Measurements from ENCODE around the gene RPS18. TPM values are rescaled to one million over a fixed set of nuclear protein-coding genes. Genes with fewer than 3 reads are reported as not detected.
A peak's percentile ranks its signal among the peaks of the same experiment; 100 is the strongest.

The RPS18 gene
- total and polyA plus RNA-seq, 2 of the 13 experiments (the other 11 are each of a cell fraction or from before 2014, with no cell fraction given): 3,896 to 5,806 TPM

DNA sequence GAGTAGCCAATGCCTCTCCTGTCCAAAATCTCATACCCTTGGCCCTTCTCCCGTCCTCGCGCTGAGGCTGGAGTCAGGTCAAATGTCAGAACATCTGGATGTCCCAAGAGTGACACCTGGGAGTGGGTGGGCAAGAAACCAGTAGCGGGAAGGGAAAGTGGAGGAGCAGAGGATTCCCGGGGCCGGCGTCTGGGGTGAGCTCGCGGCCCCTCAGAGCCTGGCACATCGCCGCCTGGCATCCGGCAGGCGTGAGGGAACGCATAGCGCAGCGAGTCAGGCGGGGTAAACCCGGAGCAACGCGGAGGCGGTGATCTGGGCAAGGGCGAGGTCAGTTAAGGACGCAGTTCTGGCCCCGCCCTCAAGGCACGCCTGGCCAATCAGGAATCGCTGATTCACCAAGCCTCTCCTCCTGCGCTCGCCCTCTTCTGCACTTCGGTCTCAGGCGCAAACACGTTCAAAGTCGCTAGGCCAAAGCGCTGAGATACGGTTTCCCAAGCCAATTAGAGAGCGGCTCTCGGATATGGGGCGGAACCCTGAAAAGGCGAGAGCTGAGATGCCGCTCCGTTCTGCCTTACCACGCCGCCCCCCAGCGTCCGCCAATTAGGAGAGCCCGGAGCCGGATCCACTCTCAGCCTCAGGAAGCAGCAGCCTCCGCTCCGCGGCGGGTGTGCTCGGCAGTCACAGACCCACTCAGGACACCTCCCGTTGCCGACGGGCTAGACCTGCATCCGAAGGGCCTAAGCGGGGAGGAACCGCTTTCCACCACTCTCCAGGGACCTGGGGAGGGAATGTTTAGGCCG, 22.7 kb upstream of the RPS18 start (continued):
- TF ChIP-seq, protein P1, sequence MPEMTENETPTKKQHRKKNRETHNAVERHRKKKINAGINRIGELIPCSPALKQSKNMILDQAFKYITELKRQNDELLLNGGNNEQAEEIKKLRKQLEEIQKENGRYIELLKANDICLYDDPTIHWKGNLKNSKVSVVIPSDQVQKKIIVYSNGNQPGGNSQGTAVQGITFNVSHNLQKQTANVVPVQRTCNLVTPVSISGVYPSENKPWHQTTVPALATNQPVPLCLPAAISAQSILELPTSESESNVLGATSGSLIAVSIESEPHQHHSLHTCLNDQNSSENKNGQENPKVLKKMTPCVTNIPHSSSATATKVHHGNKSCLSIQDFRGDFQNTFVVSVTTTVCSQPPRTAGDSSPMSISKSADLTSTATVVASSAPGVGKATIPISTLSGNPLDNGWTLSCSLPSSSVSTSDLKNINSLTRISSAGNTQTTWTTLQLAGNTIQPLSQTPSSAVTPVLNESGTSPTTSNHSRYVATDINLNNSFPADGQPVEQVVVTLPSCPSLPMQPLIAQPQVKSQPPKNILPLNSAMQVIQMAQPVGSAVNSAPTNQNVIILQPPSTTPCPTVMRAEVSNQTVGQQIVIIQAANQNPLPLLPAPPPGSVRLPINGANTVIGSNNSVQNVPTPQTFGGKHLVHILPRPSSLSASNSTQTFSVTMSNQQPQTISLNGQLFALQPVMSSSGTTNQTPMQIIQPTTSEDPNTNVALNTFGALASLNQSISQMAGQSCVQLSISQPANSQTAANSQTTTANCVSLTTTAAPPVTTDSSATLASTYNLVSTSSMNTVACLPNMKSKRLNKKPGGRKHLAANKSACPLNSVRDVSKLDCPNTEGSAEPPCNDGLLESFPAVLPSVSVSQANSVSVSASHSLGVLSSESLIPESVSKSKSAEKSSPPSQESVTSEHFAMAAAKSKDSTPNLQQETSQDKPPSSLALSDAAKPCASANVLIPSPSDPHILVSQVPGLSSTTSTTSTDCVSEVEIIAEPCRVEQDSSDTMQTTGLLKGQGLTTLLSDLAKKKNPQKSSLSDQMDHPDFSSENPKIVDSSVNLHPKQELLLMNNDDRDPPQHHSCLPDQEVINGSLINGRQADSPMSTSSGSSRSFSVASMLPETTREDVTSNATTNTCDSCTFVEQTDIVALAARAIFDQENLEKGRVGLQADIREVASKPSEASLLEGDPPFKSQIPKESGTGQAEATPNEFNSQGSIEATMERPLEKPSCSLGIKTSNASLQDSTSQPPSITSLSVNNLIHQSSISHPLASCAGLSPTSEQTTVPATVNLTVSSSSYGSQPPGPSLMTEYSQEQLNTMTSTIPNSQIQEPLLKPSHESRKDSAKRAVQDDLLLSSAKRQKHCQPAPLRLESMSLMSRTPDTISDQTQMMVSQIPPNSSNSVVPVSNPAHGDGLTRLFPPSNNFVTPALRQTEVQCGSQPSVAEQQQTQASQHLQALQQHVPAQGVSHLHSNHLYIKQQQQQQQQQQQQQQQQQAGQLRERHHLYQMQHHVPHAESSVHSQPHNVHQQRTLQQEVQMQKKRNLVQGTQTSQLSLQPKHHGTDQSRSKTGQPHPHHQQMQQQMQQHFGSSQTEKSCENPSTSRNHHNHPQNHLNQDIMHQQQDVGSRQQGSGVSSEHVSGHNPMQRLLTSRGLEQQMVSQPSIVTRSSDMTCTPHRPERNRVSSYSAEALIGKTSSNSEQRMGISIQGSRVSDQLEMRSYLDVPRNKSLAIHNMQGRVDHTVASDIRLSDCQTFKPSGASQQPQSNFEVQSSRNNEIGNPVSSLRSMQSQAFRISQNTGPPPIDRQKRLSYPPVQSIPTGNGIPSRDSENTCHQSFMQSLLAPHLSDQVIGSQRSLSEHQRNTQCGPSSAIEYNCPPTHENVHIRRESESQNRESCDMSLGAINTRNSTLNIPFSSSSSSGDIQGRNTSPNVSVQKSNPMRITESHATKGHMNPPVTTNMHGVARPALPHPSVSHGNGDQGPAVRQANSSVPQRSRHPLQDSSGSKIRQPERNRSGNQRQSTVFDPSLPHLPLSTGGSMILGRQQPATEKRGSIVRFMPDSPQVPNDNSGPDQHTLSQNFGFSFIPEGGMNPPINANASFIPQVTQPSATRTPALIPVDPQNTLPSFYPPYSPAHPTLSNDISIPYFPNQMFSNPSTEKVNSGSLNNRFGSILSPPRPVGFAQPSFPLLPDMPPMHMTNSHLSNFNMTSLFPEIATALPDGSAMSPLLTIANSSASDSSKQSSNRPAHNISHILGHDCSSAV (CRISPR knock-in tag; IDR thresholded peaks at IDR 0.05; ENCODE audit: borderline replicate concordance): peak; percentile 87; the same call in 1 of the 2 replicates
- TF ChIP-seq SIX1 (CRISPR knock-in tag; IDR thresholded peaks at IDR 0.05; ENCODE audit: borderline replicate concordance): peak; percentile 58; the same call in 1 of the 2 replicates
- TF ChIP-seq CC2D1A (CRISPR knock-in tag; IDR thresholded peaks at IDR 0.05): no peak
- TF ChIP-seq, protein P2, sequence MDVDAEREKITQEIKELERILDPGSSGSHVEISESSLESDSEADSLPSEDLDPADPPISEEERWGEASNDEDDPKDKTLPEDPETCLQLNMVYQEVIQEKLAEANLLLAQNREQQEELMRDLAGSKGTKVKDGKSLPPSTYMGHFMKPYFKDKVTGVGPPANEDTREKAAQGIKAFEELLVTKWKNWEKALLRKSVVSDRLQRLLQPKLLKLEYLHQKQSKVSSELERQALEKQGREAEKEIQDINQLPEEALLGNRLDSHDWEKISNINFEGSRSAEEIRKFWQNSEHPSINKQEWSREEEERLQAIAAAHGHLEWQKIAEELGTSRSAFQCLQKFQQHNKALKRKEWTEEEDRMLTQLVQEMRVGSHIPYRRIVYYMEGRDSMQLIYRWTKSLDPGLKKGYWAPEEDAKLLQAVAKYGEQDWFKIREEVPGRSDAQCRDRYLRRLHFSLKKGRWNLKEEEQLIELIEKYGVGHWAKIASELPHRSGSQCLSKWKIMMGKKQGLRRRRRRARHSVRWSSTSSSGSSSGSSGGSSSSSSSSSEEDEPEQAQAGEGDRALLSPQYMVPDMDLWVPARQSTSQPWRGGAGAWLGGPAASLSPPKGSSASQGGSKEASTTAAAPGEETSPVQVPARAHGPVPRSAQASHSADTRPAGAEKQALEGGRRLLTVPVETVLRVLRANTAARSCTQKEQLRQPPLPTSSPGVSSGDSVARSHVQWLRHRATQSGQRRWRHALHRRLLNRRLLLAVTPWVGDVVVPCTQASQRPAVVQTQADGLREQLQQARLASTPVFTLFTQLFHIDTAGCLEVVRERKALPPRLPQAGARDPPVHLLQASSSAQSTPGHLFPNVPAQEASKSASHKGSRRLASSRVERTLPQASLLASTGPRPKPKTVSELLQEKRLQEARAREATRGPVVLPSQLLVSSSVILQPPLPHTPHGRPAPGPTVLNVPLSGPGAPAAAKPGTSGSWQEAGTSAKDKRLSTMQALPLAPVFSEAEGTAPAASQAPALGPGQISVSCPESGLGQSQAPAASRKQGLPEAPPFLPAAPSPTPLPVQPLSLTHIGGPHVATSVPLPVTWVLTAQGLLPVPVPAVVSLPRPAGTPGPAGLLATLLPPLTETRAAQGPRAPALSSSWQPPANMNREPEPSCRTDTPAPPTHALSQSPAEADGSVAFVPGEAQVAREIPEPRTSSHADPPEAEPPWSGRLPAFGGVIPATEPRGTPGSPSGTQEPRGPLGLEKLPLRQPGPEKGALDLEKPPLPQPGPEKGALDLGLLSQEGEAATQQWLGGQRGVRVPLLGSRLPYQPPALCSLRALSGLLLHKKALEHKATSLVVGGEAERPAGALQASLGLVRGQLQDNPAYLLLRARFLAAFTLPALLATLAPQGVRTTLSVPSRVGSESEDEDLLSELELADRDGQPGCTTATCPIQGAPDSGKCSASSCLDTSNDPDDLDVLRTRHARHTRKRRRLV (CRISPR knock-in tag; IDR thresholded peaks at IDR 0.05): 0 out of 2 replicates have a peak, but pooled peaks have one; percentile 66
- TF ChIP-seq ZNF263 (CRISPR knock-in tag; IDR thresholded peaks at IDR 0.05): no peak
- TF ChIP-seq FIP1L1 (IDR thresholded peaks at IDR 0.05; ENCODE audit: borderline replicate concordance, insufficient read depth, low read depth, low read length): no peak
- TF ChIP-seq ZNF792 (CRISPR knock-in tag; IDR thresholded peaks at IDR 0.05): no peak; the same call in 1 of the 2 replicates
- peak; percentile 49 for TF ChIP-seq RBM39 (IDR thresholded peaks at IDR 0.05; ENCODE audit: low read depth, low read length, poor library complexity, severe bottlenecking)
- TF ChIP-seq, protein P3, sequence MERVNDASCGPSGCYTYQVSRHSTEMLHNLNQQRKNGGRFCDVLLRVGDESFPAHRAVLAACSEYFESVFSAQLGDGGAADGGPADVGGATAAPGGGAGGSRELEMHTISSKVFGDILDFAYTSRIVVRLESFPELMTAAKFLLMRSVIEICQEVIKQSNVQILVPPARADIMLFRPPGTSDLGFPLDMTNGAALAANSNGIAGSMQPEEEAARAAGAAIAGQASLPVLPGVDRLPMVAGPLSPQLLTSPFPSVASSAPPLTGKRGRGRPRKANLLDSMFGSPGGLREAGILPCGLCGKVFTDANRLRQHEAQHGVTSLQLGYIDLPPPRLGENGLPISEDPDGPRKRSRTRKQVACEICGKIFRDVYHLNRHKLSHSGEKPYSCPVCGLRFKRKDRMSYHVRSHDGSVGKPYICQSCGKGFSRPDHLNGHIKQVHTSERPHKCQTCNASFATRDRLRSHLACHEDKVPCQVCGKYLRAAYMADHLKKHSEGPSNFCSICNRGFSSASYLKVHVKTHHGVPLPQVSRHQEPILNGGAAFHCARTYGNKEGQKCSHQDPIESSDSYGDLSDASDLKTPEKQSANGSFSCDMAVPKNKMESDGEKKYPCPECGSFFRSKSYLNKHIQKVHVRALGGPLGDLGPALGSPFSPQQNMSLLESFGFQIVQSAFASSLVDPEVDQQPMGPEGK (CRISPR knock-in tag; IDR thresholded peaks at IDR 0.05): no peak; the same call in none of the 2 replicates
- no peak for TF ChIP-seq MTA3 (CRISPR knock-in tag; IDR thresholded peaks at IDR 0.05)
- TF ChIP-seq, protein P4, sequence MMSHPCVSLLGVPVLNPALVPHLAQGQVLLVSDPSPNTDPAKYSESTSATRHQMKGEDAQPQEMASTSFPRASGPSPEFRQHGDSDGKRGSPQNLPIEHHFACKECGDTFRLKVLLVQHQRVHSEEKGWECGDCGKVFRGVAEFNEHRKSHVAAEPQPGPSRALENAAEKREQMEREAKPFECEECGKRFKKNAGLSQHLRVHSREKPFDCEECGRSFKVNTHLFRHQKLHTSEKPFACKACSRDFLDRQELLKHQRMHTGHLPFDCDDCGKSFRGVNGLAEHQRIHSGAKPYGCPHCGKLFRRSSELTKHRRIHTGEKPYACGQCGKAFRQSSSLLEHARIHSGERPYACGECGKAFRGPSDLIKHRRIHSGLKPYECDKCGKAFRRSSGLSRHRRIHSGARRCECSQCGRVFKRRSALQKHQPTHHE (CRISPR knock-in tag; IDR thresholded peaks at IDR 0.05; ENCODE audit: borderline replicate concordance): no peak

Measured in HepG2 (cell line).